ENCODE measurements around the gene DCTN1.

The DCTN1 gene

GRCh38 chr2:74379851-74380789, at the start of gene DCTN1:
Gene DCTN1, minus strand, starts transcription at chr2:74380311. Its CDS starts 274 bp downstream, at chr2:74380037.
- TF ChIP-seq CTCF (IDR thresholded peaks at IDR 0.05) = no peak
- Histone ChIP-seq H3K27ac (peak within 1 kb of the TSS; percentile 28 to 38), H3K4me3 (peak within 1 kb of the TSS; percentile 72)
- no peak for DNase-seq (ENCODE audit: low spot score)

- no peak overlapping the region for H3K4me3 ChIP-seq
- TF ChIP-seq CTCF (IDR thresholded peaks at IDR 0.05) = no peak
- H3K27ac ChIP-seq = no peak overlapping the region
- no peak for DNase-seq (ENCODE audit: low spot score)
These were observed 48.6 kb upstream of the DCTN1 start for GRCh38 chr2:74428675-74429074.

- Histone ChIP-seq H3K4me3 (no peak overlapping the region), H3K27ac (no peak overlapping the region)
- no peak for DNase-seq (ENCODE audit: low spot score)
- TF ChIP-seq CTCF (IDR thresholded peaks at IDR 0.05) = no peak
These were observed 47.4 kb upstream of the DCTN1 start for GRCh38 chr2:74427551-74427950.

GRCh38 chr2:74426181-74426758, 46.2 kb upstream of the DCTN1 start:
- DNase-seq (ENCODE audit: low spot score) = no peak
- Histone ChIP-seq H3K4me3 (no peak overlapping the region), H3K27ac (no peak overlapping the region)
- no peak for TF ChIP-seq CTCF (IDR thresholded peaks at IDR 0.05)

GRCh38 chr2:74425523-74425922, 45.4 kb upstream of the DCTN1 start:
- TF ChIP-seq CTCF (IDR thresholded peaks at IDR 0.05) = no peak
- DNase-seq (ENCODE audit: low spot score) = no peak
- Histone ChIP-seq H3K27ac (no peak overlapping the region), H3K4me3 (no peak overlapping the region)

- H3K4me3 ChIP-seq = no peak overlapping the region
- DNase-seq (ENCODE audit: low spot score) = no peak
- no peak for TF ChIP-seq CTCF (IDR thresholded peaks at IDR 0.05)
- H3K27ac ChIP-seq = no peak overlapping the region
These were observed 44.9 kb upstream of the DCTN1 start for GRCh38 chr2:74424995-74425406.
